Endodermal cell (in vitro differentiated cells): Measurements from ENCODE around the gene CTU2. TPM values are rescaled to one million over a fixed set of nuclear protein-coding genes. Genes with fewer than 3 reads are reported as not detected.

Experiments
- DNase-seq: peaks from one replicate; pipeline ENCODE4 v3.0.0-alpha.2; 2017
- H3K27ac ChIP-seq: 2 replicates; pipeline ENCODE4 v1.5.1; 2013; ENCODE audit warnings: mild to moderate bottlenecking, low read depth, low read length, moderate library complexity
- H3K27me3 ChIP-seq: 2 replicates; pipeline ENCODE4 v1.6.1; 2013; ENCODE audit warnings: mild to moderate bottlenecking, low read length, moderate library complexity; ENCODE audit not compliant: insufficient read depth, control insufficient read depth, poor library complexity, severe bottlenecking
- H3K36me3 ChIP-seq: 2 replicates; pipeline ENCODE4 v1.7.0; 2013; ENCODE audit warnings: mild to moderate bottlenecking, low read length, moderate library complexity; ENCODE audit not compliant: control insufficient read depth, insufficient read depth
- H3K4me1 ChIP-seq: one replicate; pipeline ENCODE4 v1.7.0; 2013; ENCODE audit warnings: low read length; ENCODE audit not compliant: control insufficient read depth, insufficient read depth
- H3K4me3 ChIP-seq: 2 replicates; pipeline ENCODE4 v1.5.1; 2013; ENCODE audit warnings: mild to moderate bottlenecking, low read length, moderate library complexity
- H3K9ac ChIP-seq: 2 replicates; pipeline ENCODE4 v1.6.1; 2013; ENCODE audit warnings: mild to moderate bottlenecking, low read length, moderate library complexity; ENCODE audit not compliant: poor library complexity, severe bottlenecking; ENCODE audit errors: extremely low read depth
- H3K9me3 ChIP-seq: 2 replicates; pipeline ENCODE4 v1.6.1; 2013; ENCODE audit warnings: mild to moderate bottlenecking, low read length, moderate library complexity; ENCODE audit not compliant: control insufficient read depth
- H3K27ac Mint-ChIP-seq: 2 replicates; pipeline ENCODE4 v1.8.0; 2020; ENCODE audit warnings: mixed read lengths
- H3K27me3 Mint-ChIP-seq: 2 replicates; pipeline ENCODE4 v1.8.0; 2021; ENCODE audit warnings: mild to moderate bottlenecking, mixed read lengths; ENCODE audit not compliant: insufficient read depth
- H3K36me3 Mint-ChIP-seq: 2 replicates; pipeline ENCODE4 v1.8.0; 2020; ENCODE audit warnings: low read depth, mixed read lengths
- H3K4me1 Mint-ChIP-seq: 2 replicates; pipeline ENCODE4 v1.8.0; 2020; ENCODE audit warnings: mixed read lengths
- H3K4me3 Mint-ChIP-seq: 2 replicates; pipeline ENCODE4 v1.8.0; 2020; ENCODE audit warnings: mild to moderate bottlenecking, moderate library complexity, mixed read lengths
- H3K9me3 Mint-ChIP-seq: 2 replicates; pipeline ENCODE4 v1.8.0; 2020; ENCODE audit warnings: mild to moderate bottlenecking, mixed read lengths
- WGBS, 2 experiments: methylation state at CpG; one replicate each; pipeline versions ENCODE4 v1.1.5 to v1.1.7; 2013; ENCODE audit warnings: missing lambda C conversion rate in 2 of 2, mixed read lengths in 1 of 2; ENCODE audit not compliant: insufficient coverage in 1 of 2, insufficient read length in 1 of 2; 5-methylcytosine and 5-hydroxymethylcytosine counted together
- total RNA-seq, 2 donors: library from RNA; stranded (reverse); fragmentation: NEBNext Ultra II Directional in 1 of 2; extraction: Animal tissue kit (Norgen Biotek cat#: 25700) in 1 of 2; gene quantifications; 2 replicates in 1 of 2; 3 replicates in 1 of 2; pipeline ENCODE4 v1.2.1, GENCODE V29; 2021
- TF ChIP-seq, protein P1 (sequence below): fragments of 200-600 bp; sonication (generic); conservative IDR thresholded peaks from 2 replicates; pipeline ENCODE4 v1.5.0; 2021; ENCODE audit warnings: antibody characterized with exemption, mild to moderate bottlenecking

CTU2 gene
- total RNA-seq, 2 donors from 2014 or later: 16.7 to 24.3 TPM

DNA sequence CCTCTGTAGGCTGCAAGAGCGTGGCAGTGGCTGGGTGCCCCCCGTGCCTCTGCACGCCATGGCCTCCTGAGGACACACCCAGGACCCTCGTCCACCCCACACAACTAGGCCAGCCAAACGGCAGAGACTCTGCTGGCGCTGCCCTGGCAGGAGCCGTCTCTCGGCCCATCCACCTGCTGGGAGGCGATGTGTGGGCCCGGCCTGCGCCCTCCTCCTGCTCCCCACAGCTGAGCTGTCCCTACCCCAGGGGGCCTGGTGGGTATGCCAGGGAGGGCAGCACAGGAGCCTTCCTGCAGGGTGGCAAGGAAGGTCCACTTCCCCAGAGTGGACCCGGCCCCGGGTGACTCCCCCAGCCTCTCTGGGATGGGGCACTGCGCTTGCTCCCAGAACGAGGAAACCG, 7.1 kb upstream of the CTU2 start:
- Histone ChIP-seq H3K4me3 (no peak overlapping the region), H3K9me3 (no peaks in the 10 kb centered on the region), H3K27ac (no peak overlapping the region), H3K36me3 (no peaks in the 10 kb centered on the region), H3K9ac (no peak overlapping the region), H3K27me3 (no peaks in the 10 kb centered on the region), H3K4me1 (no peaks in the 10 kb centered on the region)
- peaks cover 9% of the 10 kb centered on the region for H3K36me3 Mint-ChIP-seq
- no peaks in the 10 kb centered on the region for H3K9me3 Mint-ChIP-seq
- WGBS, 2 experiments: 93 to 100% methylated on average over 1 to 16 of the region's 16 CpGs
- H3K27me3 Mint-ChIP-seq: no peaks in the 10 kb centered on the region
- no peaks in the 10 kb centered on the region for H3K4me1 Mint-ChIP-seq
- TF ChIP-seq, protein P1, sequence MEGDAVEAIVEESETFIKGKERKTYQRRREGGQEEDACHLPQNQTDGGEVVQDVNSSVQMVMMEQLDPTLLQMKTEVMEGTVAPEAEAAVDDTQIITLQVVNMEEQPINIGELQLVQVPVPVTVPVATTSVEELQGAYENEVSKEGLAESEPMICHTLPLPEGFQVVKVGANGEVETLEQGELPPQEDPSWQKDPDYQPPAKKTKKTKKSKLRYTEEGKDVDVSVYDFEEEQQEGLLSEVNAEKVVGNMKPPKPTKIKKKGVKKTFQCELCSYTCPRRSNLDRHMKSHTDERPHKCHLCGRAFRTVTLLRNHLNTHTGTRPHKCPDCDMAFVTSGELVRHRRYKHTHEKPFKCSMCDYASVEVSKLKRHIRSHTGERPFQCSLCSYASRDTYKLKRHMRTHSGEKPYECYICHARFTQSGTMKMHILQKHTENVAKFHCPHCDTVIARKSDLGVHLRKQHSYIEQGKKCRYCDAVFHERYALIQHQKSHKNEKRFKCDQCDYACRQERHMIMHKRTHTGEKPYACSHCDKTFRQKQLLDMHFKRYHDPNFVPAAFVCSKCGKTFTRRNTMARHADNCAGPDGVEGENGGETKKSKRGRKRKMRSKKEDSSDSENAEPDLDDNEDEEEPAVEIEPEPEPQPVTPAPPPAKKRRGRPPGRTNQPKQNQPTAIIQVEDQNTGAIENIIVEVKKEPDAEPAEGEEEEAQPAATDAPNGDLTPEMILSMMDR: no peak
- H3K4me3 Mint-ChIP-seq: no peak overlapping the region
- DNase-seq: no peak
- no peak overlapping the region for H3K27ac Mint-ChIP-seq

- Histone ChIP-seq H3K4me1 (peaks cover 4% of the 10 kb centered on the region), H3K36me3 (no peaks in the 10 kb centered on the region), H3K27ac (no peak overlapping the region), H3K9me3 (no peaks in the 10 kb centered on the region), H3K9ac (no peak overlapping the region), H3K4me3 (no peak overlapping the region), H3K27me3 (no peaks in the 10 kb centered on the region)
- WGBS, 2 experiments: 92 to 95% methylated on average over 12 to 14 of the region's 14 CpGs
- Mint-ChIP-seq H3K4me1 (peaks cover 2% of the 10 kb centered on the region), H3K9me3 (no peaks in the 10 kb centered on the region), H3K27me3 (no peaks in the 10 kb centered on the region), H3K4me3 (no peak overlapping the region), H3K36me3 (peaks cover 9% of the 10 kb centered on the region), H3K27ac (no peak overlapping the region)
- TF ChIP-seq, protein P1: no peak
- DNase-seq: no peak
These were observed 6.0 kb upstream of the CTU2 start for GRCh38 chr16:88700322-88700635.

GRCh38 chr16:88700636-88701482, 5.4 kb upstream of the CTU2 start:
- H3K27ac ChIP-seq: no peak overlapping the region
- H3K27me3 Mint-ChIP-seq: no peaks in the 10 kb centered on the region
- H3K4me1 Mint-ChIP-seq: peaks cover 5% of the 10 kb centered on the region
- H3K27ac Mint-ChIP-seq: no peak overlapping the region
- TF ChIP-seq, protein P1: no peak
- no peaks in the 10 kb centered on the region for H3K9me3 Mint-ChIP-seq
- no peaks in the 10 kb centered on the region for H3K36me3 ChIP-seq
- H3K9ac ChIP-seq: no peak overlapping the region
- H3K9me3 ChIP-seq: no peaks in the 10 kb centered on the region
- no peaks in the 10 kb centered on the region for H3K27me3 ChIP-seq
- DNase-seq: no peak
- WGBS, 2 experiments: 89 to 91% methylated on average over 27 to 42 of the region's 42 CpGs
- H3K4me3 Mint-ChIP-seq: no peak overlapping the region
- H3K4me3 ChIP-seq: no peak overlapping the region
- H3K4me1 ChIP-seq: peaks cover 6% of the 10 kb centered on the region
- peaks cover 9% of the 10 kb centered on the region for H3K36me3 Mint-ChIP-seq
